ENCODE data around the gene LDB2.

The LDB2 gene

DNA sequence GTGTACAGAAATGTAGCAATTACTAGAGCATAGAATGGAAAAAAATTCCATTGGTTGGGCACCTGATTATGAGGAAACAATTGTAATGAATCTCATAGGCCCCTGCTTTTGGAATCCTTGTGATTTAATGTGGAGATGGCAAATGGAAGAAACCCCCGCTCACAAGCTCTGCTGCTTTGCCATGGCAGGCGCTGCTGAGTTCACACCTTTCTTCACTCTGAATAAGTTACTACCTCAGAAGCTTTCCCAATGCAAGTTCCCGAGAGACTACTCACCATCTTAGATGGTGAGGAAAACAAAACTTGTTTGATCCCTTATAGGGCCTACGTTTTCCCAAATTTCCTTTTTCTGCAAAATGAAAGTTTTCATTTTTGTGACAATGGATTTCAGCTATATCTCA lies 405.6 kb downstream of the LDB2 start:
- no peak for DNase-seq
- no peaks in the 10 kb centered on the region for H3K9me3 ChIP-seq
- H3K27me3 ChIP-seq: no peaks in the 10 kb centered on the region
- no peaks in the 10 kb centered on the region for H3K4me1 ChIP-seq
- no peak for TF ChIP-seq CTCF (IDR thresholded peaks at IDR 0.05)
- no peaks in the 10 kb centered on the region for H3K36me3 ChIP-seq
- intact Hi-C loops (cut with DNase I; ENCODE audit: low total_unique reads): no loop called here
- H3K27ac ChIP-seq: no peak overlapping the region
- no peak overlapping the region for H3K4me3 ChIP-seq

DNA sequence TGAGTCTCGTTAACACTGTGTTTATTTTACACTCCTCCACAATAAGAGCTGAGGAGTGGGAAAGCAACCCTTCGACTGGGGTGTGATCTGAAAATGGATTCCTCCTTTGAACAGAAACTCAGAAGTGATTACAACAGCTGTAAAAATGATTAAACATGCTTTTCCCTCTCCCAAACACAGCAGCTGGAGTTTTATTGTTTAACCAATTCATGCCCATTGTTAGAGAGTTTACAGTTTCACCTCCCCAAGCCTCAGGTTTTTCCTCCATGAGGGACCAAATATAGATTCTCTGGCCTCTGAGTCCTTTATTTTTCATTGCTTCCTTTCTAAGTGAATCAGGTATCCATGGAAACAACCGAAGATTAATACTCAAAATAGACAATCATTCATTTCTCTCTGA lies 409.2 kb downstream of the LDB2 start:
- no peak for DNase-seq
- no peaks in the 10 kb centered on the region for H3K36me3 ChIP-seq
- no peak for TF ChIP-seq CTCF (IDR thresholded peaks at IDR 0.05)
- no peaks in the 10 kb centered on the region for H3K4me1 ChIP-seq
- no peaks in the 10 kb centered on the region for H3K27me3 ChIP-seq
- intact Hi-C loops (cut with DNase I; ENCODE audit: low total_unique reads): no loop called here
- H3K9me3 ChIP-seq: no peaks in the 10 kb centered on the region
- no peak overlapping the region for H3K4me3 ChIP-seq
- no peak overlapping the region for H3K27ac ChIP-seq

DNA sequence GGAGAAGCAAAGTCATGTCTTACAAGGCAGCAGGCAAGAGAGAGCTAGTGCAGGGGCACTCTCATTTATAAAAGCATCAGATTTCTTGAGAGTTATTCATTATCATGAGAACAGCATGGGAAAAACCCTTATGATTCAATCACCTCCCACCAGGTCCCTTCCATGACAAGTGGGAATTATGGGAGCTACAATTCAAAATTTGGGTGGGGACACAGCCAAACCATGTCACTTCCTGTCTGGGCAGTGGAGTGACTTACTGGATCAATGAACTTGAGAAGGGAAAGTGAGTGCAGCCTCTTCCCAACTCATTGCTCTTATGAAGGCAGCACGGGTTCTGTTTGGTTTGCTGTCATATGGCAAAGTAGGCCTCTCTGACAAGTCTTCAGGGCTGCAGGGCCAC lies 410.4 kb downstream of the LDB2 start:
- H3K36me3 ChIP-seq: no peaks in the 10 kb centered on the region
- H3K27me3 ChIP-seq: no peaks in the 10 kb centered on the region
- intact Hi-C loops (cut with DNase I; ENCODE audit: low total_unique reads): no loop called here
- TF ChIP-seq CTCF (IDR thresholded peaks at IDR 0.05): no peak
- no peaks in the 10 kb centered on the region for H3K9me3 ChIP-seq
- no peak overlapping the region for H3K4me3 ChIP-seq
- no peaks in the 10 kb centered on the region for H3K4me1 ChIP-seq
- no peak overlapping the region for H3K27ac ChIP-seq
- no peak for DNase-seq

- no peaks in the 10 kb centered on the region for H3K9me3 ChIP-seq
- TF ChIP-seq CTCF (IDR thresholded peaks at IDR 0.05): no peak
- DNase-seq: no peak
- H3K27me3 ChIP-seq: no peaks in the 10 kb centered on the region
- H3K27ac ChIP-seq: no peak overlapping the region
- intact Hi-C loops (cut with DNase I; ENCODE audit: low total_unique reads): no loop called here
- no peaks in the 10 kb centered on the region for H3K36me3 ChIP-seq
- no peak overlapping the region for H3K4me3 ChIP-seq
- H3K4me1 ChIP-seq: no peaks in the 10 kb centered on the region
Observed at GRCh38 chr4:16484711-16485110, 413.7 kb downstream of the LDB2 start.

- H3K9me3 ChIP-seq: no peaks in the 10 kb centered on the region
- intact Hi-C loops (cut with DNase I; ENCODE audit: low total_unique reads): no loop called here
- no peak for TF ChIP-seq CTCF (IDR thresholded peaks at IDR 0.05)
- no peaks in the 10 kb centered on the region for H3K4me1 ChIP-seq
- H3K27ac ChIP-seq: no peak overlapping the region
- H3K36me3 ChIP-seq: no peaks in the 10 kb centered on the region
- no peak for DNase-seq
- H3K27me3 ChIP-seq: no peaks in the 10 kb centered on the region
- H3K4me3 ChIP-seq: no peak overlapping the region
Observed at GRCh38 chr4:16483540-16483939, 414.9 kb downstream of the LDB2 start.

DNA sequence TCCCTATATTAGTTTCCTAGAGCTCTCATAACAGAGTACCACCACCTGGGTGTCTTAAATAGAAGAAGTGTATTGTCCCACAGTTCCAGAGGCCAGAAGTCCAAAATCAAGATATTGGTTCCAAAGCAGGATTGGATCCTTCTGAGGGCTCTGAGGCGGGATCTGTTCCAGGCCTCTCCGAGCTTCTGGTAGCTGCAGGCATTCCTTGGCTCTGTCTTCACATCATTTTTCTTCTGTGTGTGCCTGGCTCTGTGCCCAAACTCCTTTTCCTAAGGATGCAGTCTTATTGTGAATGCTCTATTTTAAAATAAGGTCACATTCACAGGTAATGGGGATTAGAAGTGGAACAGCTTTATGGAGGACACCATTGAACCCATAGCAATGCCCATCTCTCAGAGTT lies 418.4 kb downstream of the LDB2 start:
- intact Hi-C loops (cut with DNase I; ENCODE audit: low total_unique reads): no loop called here
- H3K4me1 ChIP-seq: no peaks in the 10 kb centered on the region
- no peak for DNase-seq

More for the DNA sequence above, 418.4 kb downstream of the LDB2 start:
- H3K36me3 ChIP-seq: no peaks in the 10 kb centered on the region
- TF ChIP-seq CTCF (IDR thresholded peaks at IDR 0.05): no peak
- no peak overlapping the region for H3K4me3 ChIP-seq
- no peaks in the 10 kb centered on the region for H3K9me3 ChIP-seq
- H3K27me3 ChIP-seq: no peaks in the 10 kb centered on the region
- no peak overlapping the region for H3K27ac ChIP-seq
